WTC11 (cell line): Measurements from ENCODE around the gene DIAPH1. TPM values are rescaled to one million over a fixed set of nuclear protein-coding genes. Genes with fewer than 3 reads are reported as not detected.
A peak's percentile ranks its signal among the peaks of the same experiment; 100 is the strongest.

Experiments used
- ATAC-seq: fragments of 200-7000 bp; cut with Tn5 transposase; 2 replicates; pipeline ENCODE4 v1.10.0; 2021; ENCODE audit warnings: mild to moderate bottlenecking, moderate library complexity
- CTCF ChIA-PET: fragments of 300-600 bp; sonication (Branson Sonifier 250); formaldehyde crosslinking; loops from one replicate; lab custom pipeline; 2021; ENCODE audit warnings: antibody characterized with exemption; lab: Charles Lee
- POLR2A ChIA-PET: fragments of 350-600 bp; sonication (Branson Sonifier 250); formaldehyde crosslinking; loops from one replicate; lab custom pipeline; 2021; ENCODE audit warnings: antibody characterized with exemption; lab: Charles Lee
- DNase-seq: peaks from one replicate; pipeline ENCODE4 v3.0.0; 2021; ENCODE audit warnings: low spot score
- H3K27ac Mint-ChIP-seq: 2 replicates; pipeline ENCODE4 v1.8.0; 2021; ENCODE audit warnings: mixed read lengths
- H3K27me3 Mint-ChIP-seq: 2 replicates; pipeline ENCODE4 v1.8.0; 2021; ENCODE audit warnings: low read depth, mild to moderate bottlenecking, moderate library complexity, mixed read lengths
- H3K36me3 Mint-ChIP-seq: 2 replicates; pipeline ENCODE4 v1.8.0; 2021; ENCODE audit warnings: mixed read lengths
- H3K4me1 Mint-ChIP-seq: 2 replicates; pipeline ENCODE4 v1.8.0; 2022; ENCODE audit warnings: mixed read lengths
- H3K4me3 Mint-ChIP-seq: 2 replicates; pipeline ENCODE4 v1.8.0; 2021; ENCODE audit warnings: mild to moderate bottlenecking, moderate library complexity, mixed read lengths
- H3K9me3 Mint-ChIP-seq: 2 replicates; pipeline ENCODE4 v1.8.0; 2021; ENCODE audit warnings: mixed read lengths
- IRF2 ChIP-seq: sonication (generic); formaldehyde crosslinking; IDR thresholded peaks from 2 replicates; pipeline ENCODE4 v1.8.0; 2022; ENCODE audit warnings: low read depth, missing genetic modification reagents, borderline replicate concordance
- MXD4 ChIP-seq: fragments of 250-450 bp; sonication (Bioruptor Pico); IDR thresholded peaks from 2 replicates; pipeline ENCODE4 v1.8.0; 2021; ENCODE audit warnings: mild to moderate bottlenecking, moderate library complexity, borderline replicate concordance
- NFATC4 ChIP-seq: fragments of 250-450 bp; sonication (Bioruptor Pico); IDR thresholded peaks from 2 replicates; pipeline ENCODE4 v1.9.0; 2021; ENCODE audit warnings: mild to moderate bottlenecking
- OVOL2 ChIP-seq: fragments of 250-450 bp; sonication (Bioruptor Pico); IDR thresholded peaks from 2 replicates; pipeline ENCODE4 v1.9.0; 2021; ENCODE audit warnings: mild to moderate bottlenecking, borderline replicate concordance
- RELA ChIP-seq: sonication (generic); formaldehyde crosslinking; IDR thresholded peaks from 2 replicates; pipeline ENCODE4 v1.8.1; 2022; ENCODE audit warnings: missing genetic modification reagents, mild to moderate bottlenecking, borderline replicate concordance
- RORB ChIP-seq: fragments of 250-450 bp; sonication (Bioruptor Pico); IDR thresholded peaks from 2 replicates; pipeline ENCODE4 v1.9.0; 2021; ENCODE audit warnings: mild to moderate bottlenecking
- SMAD3 ChIP-seq: sonication (generic); formaldehyde crosslinking; IDR thresholded peaks from 2 replicates; pipeline ENCODE4 v1.8.0; 2022; ENCODE audit warnings: missing genetic modification reagents, mild to moderate bottlenecking, borderline replicate concordance
- SOX15 ChIP-seq: fragments of 250-450 bp; sonication (Bioruptor Pico); IDR thresholded peaks from 2 replicates; pipeline ENCODE4 v1.9.0; 2021; ENCODE audit warnings: mild to moderate bottlenecking
- total RNA-seq: library from RNA; stranded (reverse); gene quantifications from 3 replicates; pipeline ENCODE4 v1.2.3, GENCODE V29; 2021
- TF ChIP-seq, protein P1 (sequence below): sonication (generic); formaldehyde crosslinking; IDR thresholded peaks from 2 replicates; pipeline ENCODE4 v1.8.0; 2022; ENCODE audit warnings: mild to moderate bottlenecking, missing genetic modification reagents
- TF ChIP-seq, protein P2 (sequence below): fragments of 250-450 bp; sonication (Bioruptor Pico); conservative IDR thresholded peaks from 2 replicates; pipeline ENCODE4 v1.9.0; 2021; ENCODE audit warnings: mild to moderate bottlenecking
- TF ChIP-seq, protein P3 (sequence below): sonication (generic); formaldehyde crosslinking; IDR thresholded peaks from 2 replicates; pipeline ENCODE4 v1.8.1; 2022; ENCODE audit warnings: missing genetic modification reagents, borderline replicate concordance
- TF ChIP-seq, protein P4 (sequence below): fragments of 250-450 bp; sonication (Bioruptor Pico); IDR thresholded peaks from 2 replicates; pipeline ENCODE4 v1.8.0; 2021; ENCODE audit warnings: mild to moderate bottlenecking
- TF ChIP-seq, protein P5 (sequence below): sonication (generic); formaldehyde crosslinking; IDR thresholded peaks from 2 replicates; pipeline ENCODE4 v1.8.1; 2022; ENCODE audit warnings: low read depth, missing genetic modification reagents, borderline replicate concordance
- TF ChIP-seq, protein P6 (sequence below): fragments of 250-450 bp; sonication (Bioruptor Pico); IDR thresholded peaks from 2 replicates; pipeline ENCODE4 v2.1.2; 2022; ENCODE audit warnings: mild to moderate bottlenecking, moderate library complexity
- TF ChIP-seq, protein P7 (sequence below): sonication (generic); formaldehyde crosslinking; IDR thresholded peaks from 2 replicates; pipeline ENCODE4 v1.8.1; 2023; ENCODE audit warnings: mild to moderate bottlenecking, moderate library complexity, missing genetic modification reagents
- TF ChIP-seq, protein P8 (sequence below): sonication (generic); formaldehyde crosslinking; IDR thresholded peaks from 2 replicates; pipeline ENCODE4 v1.8.0; 2022; ENCODE audit warnings: mild to moderate bottlenecking, missing genetic modification reagents

The DIAPH1 gene
- total RNA-seq, 1 experiment from 2014 or later = 109 TPM

DNA sequence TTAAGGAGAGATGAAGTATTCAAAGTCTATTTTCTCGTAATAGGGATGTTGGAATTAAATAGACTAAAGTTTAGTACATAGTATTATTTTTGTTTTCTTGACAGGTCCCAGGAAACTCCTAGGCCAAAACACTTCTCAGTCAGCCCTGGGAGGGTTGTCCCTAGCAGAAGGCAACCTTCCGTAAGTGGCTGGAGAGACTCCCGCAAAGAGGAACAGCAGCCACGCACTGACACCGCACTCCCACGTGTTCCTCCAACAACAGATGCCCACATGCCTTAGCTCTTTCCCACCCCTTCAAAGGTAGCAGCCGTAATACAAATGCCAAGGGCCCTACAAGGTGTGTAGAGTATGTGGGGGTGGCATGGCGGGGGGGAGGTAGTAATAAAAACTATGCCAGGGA, 101.5 kb downstream of the DIAPH1 start (continued):
- TF ChIP-seq, protein P1, sequence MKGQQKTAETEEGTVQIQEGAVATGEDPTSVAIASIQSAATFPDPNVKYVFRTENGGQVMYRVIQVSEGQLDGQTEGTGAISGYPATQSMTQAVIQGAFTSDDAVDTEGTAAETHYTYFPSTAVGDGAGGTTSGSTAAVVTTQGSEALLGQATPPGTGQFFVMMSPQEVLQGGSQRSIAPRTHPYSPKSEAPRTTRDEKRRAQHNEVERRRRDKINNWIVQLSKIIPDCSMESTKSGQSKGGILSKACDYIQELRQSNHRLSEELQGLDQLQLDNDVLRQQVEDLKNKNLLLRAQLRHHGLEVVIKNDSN (CRISPR knock-in tag) = no peak
- no peak for TF ChIP-seq SOX15 (CRISPR knock-in tag)
- TF ChIP-seq, protein P2, sequence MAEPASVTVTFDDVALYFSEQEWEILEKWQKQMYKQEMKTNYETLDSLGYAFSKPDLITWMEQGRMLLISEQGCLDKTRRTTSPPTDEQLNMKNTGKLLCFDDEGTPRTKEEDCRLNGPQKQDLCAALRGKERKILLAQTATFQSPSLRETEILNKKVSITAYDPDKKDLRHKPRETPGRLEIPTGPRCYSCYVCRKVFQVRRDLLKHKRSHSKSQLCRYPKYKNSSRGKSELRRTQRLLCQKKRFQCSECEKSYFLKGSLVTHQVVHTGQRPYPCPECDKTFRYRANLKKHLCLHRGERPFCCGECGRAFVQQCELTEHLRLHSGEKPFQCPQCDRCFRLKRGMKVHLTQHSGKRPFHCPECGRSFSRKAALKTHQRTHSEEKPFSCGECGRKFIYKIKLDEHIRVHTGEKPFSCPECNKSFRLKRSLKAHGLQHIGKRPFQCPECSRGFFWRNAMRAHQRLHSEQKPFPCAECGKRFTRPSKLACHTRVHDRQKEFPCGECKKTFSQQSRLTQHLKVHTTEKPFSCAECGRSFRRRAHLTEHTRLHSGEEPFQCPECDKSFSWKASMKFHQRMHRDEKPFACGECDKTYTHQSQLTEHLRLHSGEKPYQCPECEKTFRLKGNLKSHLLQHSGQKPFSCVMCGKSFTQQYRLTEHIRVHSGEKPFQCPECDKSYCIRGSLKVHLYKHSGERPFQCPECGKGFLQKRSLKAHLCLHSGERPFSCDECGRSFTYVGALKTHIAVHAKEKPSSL = no peak

DNA sequence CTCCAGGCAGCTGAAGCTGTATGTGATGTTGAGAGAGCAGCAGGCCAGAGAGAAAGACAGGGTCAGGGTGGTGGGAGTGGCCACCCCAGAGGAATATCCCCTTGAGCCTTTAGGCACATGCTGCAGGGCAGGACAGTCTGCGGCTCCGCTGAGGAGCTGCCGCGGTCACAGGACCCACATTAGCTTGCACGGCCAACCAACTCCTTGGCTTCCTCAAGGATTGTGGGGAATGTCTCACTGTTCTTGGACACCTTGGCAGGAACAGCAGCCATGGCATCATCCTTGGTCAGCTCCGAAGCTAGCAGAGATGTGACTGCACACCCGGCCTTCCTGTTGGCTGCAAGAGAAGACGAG, 102.2 kb downstream of the DIAPH1 start:
- ChIA-PET POLR2A (no interaction called here), CTCF (interaction anchor here (0.6 to 10.5 kb wide), 8 partner anchors 8 to 294 kb away, joined by 3 to 131 read pairs (median 78); partner anchors contain the start of genes PCDHB14, PCDHB15, PCDHGA10 and PCDHGA11)
- peak overlapping the region; percentile 84; the same call in 1 of the 2 replicates for H3K27ac Mint-ChIP-seq
- peaks cover 46% of the 10 kb centered on the region for H3K36me3 Mint-ChIP-seq
- no peak for ATAC-seq
- H3K9me3 Mint-ChIP-seq = no peaks in the 10 kb centered on the region
- no peak for DNase-seq
- TF ChIP-seq, protein P3, sequence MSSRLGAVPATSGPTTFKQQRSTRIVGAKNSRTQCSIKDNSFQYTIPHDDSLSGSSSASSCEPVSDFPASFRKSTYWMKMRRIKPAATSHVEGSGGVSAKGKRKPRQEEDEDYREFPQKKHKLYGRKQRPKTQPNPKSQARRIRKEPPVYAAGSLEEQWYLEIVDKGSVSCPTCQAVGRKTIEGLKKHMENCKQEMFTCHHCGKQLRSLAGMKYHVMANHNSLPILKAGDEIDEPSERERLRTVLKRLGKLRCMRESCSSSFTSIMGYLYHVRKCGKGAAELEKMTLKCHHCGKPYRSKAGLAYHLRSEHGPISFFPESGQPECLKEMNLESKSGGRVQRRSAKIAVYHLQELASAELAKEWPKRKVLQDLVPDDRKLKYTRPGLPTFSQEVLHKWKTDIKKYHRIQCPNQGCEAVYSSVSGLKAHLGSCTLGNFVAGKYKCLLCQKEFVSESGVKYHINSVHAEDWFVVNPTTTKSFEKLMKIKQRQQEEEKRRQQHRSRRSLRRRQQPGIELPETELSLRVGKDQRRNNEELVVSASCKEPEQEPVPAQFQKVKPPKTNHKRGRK (CRISPR knock-in tag) = no peak
- TF ChIP-seq, protein P4, sequence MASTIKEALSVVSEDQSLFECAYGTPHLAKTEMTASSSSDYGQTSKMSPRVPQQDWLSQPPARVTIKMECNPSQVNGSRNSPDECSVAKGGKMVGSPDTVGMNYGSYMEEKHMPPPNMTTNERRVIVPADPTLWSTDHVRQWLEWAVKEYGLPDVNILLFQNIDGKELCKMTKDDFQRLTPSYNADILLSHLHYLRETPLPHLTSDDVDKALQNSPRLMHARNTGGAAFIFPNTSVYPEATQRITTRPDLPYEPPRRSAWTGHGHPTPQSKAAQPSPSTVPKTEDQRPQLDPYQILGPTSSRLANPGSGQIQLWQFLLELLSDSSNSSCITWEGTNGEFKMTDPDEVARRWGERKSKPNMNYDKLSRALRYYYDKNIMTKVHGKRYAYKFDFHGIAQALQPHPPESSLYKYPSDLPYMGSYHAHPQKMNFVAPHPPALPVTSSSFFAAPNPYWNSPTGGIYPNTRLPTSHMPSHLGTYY (CRISPR knock-in tag) = no peak
- TF ChIP-seq, protein P5, sequence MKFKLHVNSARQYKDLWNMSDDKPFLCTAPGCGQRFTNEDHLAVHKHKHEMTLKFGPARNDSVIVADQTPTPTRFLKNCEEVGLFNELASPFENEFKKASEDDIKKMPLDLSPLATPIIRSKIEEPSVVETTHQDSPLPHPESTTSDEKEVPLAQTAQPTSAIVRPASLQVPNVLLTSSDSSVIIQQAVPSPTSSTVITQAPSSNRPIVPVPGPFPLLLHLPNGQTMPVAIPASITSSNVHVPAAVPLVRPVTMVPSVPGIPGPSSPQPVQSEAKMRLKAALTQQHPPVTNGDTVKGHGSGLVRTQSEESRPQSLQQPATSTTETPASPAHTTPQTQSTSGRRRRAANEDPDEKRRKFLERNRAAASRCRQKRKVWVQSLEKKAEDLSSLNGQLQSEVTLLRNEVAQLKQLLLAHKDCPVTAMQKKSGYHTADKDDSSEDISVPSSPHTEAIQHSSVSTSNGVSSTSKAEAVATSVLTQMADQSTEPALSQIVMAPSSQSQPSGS (CRISPR knock-in tag) = no peak
- H3K4me3 Mint-ChIP-seq = no peak overlapping the region
- H3K4me1 Mint-ChIP-seq = peaks cover 36% of the 10 kb centered on the region
- no peaks in the 10 kb centered on the region for H3K27me3 Mint-ChIP-seq

DNA sequence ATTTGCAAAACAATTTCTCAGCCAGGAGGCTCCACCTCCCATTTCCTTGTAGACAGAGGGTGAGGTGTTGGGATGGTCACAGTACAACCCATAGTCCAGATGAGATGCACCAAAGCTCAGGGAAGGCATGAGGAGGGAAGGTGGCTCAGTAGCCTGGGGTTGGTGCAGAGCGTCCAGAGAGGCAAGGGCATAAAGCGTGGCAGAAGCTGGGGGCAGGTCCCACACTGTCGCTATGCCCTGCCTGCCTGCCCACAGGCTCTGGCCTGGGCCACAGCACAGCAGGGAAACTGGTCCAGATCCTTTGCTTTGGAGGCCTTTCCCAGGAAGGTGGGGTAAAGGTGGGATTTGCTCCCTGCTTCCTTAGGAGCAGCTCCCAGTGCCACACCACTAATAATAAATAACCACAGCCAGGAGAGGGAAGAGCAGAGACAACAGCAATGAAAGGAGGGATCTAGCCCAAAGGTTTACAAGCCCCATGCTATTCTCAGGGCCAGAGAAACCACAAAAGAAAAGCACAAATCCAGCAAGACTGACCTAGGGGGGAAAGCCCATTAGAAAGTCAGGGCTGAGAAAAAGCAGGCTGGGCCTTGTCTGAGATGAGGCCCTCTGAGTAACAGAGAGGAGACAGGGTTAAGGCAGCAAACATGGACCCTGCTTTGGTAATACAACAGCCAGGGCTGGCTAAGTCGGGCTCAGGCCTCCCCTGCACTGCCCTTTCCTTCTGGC, 102.7 kb downstream of the DIAPH1 start:
- Mint-ChIP-seq H3K9me3 (no peaks in the 10 kb centered on the region), H3K36me3 (peaks cover 47% of the 10 kb centered on the region), H3K27ac (peak overlapping the region; percentile 84), H3K27me3 (no peaks in the 10 kb centered on the region), H3K4me1 (peaks cover 38% of the 10 kb centered on the region), H3K4me3 (no peak overlapping the region)
- ChIA-PET POLR2A (interaction anchor here (1.2 kb wide), 1 partner anchor 20 kb away, joined by 4 read pairs; no protein-coding TSS in a partner anchor), CTCF (interaction anchor here (0.6 to 10.5 kb wide), 16 partner anchors 9 to 329 kb away, joined by 3 to 131 read pairs (median 30); partner anchors contain the start of genes PCDHB14, PCDHB15, PCDHB9 and PCDHGA10)
- ATAC-seq = no peak
- TF ChIP-seq RORB = no peak
- TF ChIP-seq RELA (CRISPR knock-in tag) = no peak
- no peak for TF ChIP-seq MXD4
- no peak for TF ChIP-seq NFATC4 (CRISPR knock-in tag)
- TF ChIP-seq, protein P6, sequence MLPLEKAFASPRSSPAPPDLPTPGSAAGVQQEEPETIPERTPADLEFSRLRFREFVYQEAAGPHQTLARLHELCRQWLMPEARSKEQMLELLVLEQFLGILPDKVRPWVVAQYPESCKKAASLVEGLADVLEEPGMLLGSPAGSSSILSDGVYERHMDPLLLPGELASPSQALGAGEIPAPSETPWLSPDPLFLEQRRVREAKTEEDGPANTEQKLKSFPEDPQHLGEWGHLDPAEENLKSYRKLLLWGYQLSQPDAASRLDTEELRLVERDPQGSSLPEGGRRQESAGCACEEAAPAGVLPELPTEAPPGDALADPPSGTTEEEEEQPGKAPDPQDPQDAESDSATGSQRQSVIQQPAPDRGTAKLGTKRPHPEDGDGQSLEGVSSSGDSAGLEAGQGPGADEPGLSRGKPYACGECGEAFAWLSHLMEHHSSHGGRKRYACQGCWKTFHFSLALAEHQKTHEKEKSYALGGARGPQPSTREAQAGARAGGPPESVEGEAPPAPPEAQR (CRISPR knock-in tag) = no peak
- TF ChIP-seq, protein P7, sequence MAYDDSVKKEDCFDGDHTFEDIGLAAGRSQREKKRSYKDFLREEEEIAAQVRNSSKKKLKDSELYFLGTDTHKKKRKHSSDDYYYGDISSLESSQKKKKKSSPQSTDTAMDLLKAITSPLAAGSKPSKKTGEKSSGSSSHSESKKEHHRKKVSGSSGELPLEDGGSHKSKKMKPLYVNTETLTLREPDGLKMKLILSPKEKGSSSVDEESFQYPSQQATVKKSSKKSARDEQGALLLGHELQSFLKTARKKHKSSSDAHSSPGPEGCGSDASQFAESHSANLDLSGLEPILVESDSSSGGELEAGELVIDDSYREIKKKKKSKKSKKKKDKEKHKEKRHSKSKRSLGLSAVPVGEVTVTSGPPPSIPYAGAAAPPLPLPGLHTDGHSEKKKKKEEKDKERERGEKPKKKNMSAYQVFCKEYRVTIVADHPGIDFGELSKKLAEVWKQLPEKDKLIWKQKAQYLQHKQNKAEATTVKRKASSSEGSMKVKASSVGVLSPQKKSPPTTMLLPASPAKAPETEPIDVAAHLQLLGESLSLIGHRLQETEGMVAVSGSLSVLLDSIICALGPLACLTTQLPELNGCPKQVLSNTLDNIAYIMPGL (CRISPR knock-in tag) = no peak
- TF ChIP-seq, protein P8, sequence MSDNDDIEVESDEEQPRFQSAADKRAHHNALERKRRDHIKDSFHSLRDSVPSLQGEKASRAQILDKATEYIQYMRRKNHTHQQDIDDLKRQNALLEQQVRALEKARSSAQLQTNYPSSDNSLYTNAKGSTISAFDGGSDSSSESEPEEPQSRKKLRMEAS (CRISPR knock-in tag) = no peak
- TF ChIP-seq IRF2 (CRISPR knock-in tag) = no peak
- no peak for TF ChIP-seq OVOL2 (CRISPR knock-in tag)
- TF ChIP-seq SMAD3 (CRISPR knock-in tag) = no peak
- DNase-seq = no peak
